ENCODE results near the gene CELA3A. TPM values are rescaled to one million over a fixed set of nuclear protein-coding genes. Genes with fewer than 3 reads are reported as not detected.
A peak's percentile ranks its signal among the peaks of the same experiment; 100 is the strongest.
"Not testable (repeated sequence)": the region's sequence is repeated elsewhere in the genome, so short reads cannot be mapped to it uniquely, and the experiment has no call there.

CELA3A gene
- total RNA-seq, 1 donor from 2014 or later: not detected

DNA sequence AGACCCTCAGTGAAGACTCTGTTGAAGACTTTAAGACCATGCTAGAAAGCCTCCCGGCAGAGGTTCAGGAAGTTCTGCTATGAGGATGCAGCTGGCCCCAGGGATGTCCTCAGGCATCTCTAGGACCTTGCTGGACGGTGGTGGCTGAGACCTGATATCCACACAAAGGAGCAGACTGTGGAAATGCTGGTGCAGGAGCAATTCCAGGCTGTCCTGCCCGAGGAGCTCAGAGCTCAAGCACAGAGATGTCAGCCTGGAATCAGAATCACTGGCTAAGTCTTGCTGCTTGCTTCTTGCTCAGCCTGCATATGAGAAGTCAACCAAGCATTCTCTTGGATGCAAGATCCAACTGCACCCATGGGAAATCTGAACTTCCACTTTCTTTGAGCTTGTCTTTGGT lies 29.0 kb downstream of the CELA3A start:
- DNase-seq: no peak
- H3K36me3 ChIP-seq: peaks cover 5% of the 10 kb centered on the region
- H3K9me3 ChIP-seq (replicated peaks): no peaks in the 10 kb centered on the region
- TF ChIP-seq CTCF (IDR thresholded peaks at IDR 0.05; ENCODE audit: borderline replicate concordance): no peak
- peaks cover 28% of the 10 kb centered on the region for H3K4me1 ChIP-seq
- H3K27me3 ChIP-seq (ENCODE audit: low read depth): no peaks in the 10 kb centered on the region
- H3K27ac ChIP-seq (replicated peaks): no peak overlapping the region
- intact Hi-C loops (cut with micrococcal nuclease): loop anchor here (10.0 kb wide), 1 partner anchor 194 kb away; no protein-coding TSS in a partner anchor
- H3K4me3 ChIP-seq: no peak overlapping the region

DNA sequence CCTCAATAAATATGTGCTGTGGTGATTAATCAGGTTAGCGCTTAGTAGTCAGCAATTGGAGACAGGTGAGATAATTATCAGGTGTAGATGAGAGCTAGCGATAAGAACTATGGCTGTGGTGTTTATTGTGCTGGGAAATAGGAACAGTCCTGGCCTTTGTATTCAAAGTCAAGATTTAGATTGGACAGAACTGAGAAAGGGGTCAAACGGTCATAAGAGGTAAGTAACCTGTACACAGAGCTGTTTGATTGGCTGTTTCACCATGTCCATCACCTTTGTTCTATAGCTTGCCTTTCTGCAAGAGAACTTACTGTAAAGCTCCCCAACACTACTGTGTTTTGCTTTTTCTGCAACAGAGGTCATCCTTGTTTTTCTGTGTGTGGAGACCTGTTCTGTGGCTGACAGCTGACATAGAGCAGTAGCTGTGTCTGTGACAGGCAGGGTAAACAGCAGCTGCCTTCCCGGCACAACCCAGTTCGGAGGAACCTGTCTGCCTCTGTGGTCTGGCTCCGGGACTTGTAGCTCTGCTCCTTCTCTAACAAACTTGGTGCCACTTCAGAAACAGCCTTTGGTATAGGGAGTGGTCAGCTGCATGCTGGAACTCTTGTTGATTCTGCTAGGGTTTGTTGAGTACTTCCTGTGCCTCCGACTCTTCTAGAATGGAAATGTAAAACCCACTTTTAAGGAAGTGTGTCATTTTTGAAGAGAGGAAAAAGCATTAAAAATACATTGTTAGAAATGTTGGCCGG lies 29.9 kb downstream of the CELA3A start:
- peaks cover 5% of the 10 kb centered on the region for H3K36me3 ChIP-seq
- TF ChIP-seq CTCF (IDR thresholded peaks at IDR 0.05; ENCODE audit: borderline replicate concordance): no peak
- peak overlapping the region; percentile 75 for H3K27ac ChIP-seq (replicated peaks)
- no peak for DNase-seq
- H3K4me3 ChIP-seq: peak overlapping the region; percentile 14
- intact Hi-C loops (cut with micrococcal nuclease): loop anchor here (10.0 kb wide), 1 partner anchor 193 kb away; no protein-coding TSS in a partner anchor
- H3K9me3 ChIP-seq (replicated peaks): no peaks in the 10 kb centered on the region
- no peaks in the 10 kb centered on the region for H3K27me3 ChIP-seq (ENCODE audit: low read depth)
- peaks cover 19% of the 10 kb centered on the region for H3K4me1 ChIP-seq

GRCh38 chr1:22034834-22035233 lies 33.4 kb downstream of the CELA3A start:
- not testable (repeated sequence) for H3K9me3 ChIP-seq (replicated peaks); H3K27me3 ChIP-seq (ENCODE audit: low read depth); H3K27ac ChIP-seq (replicated peaks); H3K4me3 ChIP-seq; DNase-seq; H3K36me3 ChIP-seq
- H3K4me1 ChIP-seq: peaks cover 37% of the 10 kb centered on the region
- intact Hi-C loops (cut with micrococcal nuclease): loop anchor here (10.0 kb wide), 1 partner anchor 190 kb away; no protein-coding TSS in a partner anchor

DNA sequence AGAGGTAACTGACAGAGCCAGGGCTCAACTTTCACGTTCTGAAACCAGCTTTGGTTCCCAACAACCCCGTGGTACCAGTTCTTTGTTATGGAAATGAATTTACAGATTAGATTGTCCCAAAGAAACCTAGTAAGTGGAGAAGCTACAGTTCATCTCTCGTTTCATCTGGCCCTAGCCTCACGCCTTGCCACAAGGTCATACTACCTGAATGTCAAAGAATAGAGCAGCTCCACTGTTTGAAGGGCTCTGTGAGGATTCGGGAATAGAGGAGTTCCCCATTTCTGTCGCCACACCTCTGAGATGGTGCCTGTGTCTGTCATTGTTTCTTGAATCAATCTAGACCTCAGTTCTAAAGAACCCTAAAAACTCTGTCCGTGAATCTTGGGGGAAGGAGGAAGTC lies 36.1 kb downstream of the CELA3A start:
- H3K27ac ChIP-seq (replicated peaks): no peak overlapping the region
- no peak for DNase-seq
- no peaks in the 10 kb centered on the region for H3K9me3 ChIP-seq (replicated peaks)

GRCh38 chr1:22038036-22038435 lies 36.6 kb downstream of the CELA3A start:
- Histone ChIP-seq H3K27me3 (ENCODE audit: low read depth) (no peaks in the 10 kb centered on the region), H3K4me1 (peaks cover 28% of the 10 kb centered on the region), H3K27ac (replicated peaks) (no peak overlapping the region), H3K9me3 (replicated peaks) (no peaks in the 10 kb centered on the region), H3K4me3 (no peak overlapping the region), H3K36me3 (no peaks in the 10 kb centered on the region)
- peak; percentile 24 for DNase-seq
- intact Hi-C loops (cut with micrococcal nuclease): loop anchor here (10.0 kb wide), 1 partner anchor 187 kb away; no protein-coding TSS in a partner anchor
- TF ChIP-seq CTCF (IDR thresholded peaks at IDR 0.05; ENCODE audit: borderline replicate concordance): no peak

More for the DNA sequence above, 36.1 kb downstream of the CELA3A start:
- Histone ChIP-seq H3K27me3 (ENCODE audit: low read depth) (no peaks in the 10 kb centered on the region), H3K4me3 (no peak overlapping the region), H3K36me3 (no peaks in the 10 kb centered on the region), H3K4me1 (peaks cover 28% of the 10 kb centered on the region)
- intact Hi-C loops (cut with micrococcal nuclease): loop anchor here (10.0 kb wide), 1 partner anchor 187 kb away; no protein-coding TSS in a partner anchor
- TF ChIP-seq CTCF (IDR thresholded peaks at IDR 0.05; ENCODE audit: borderline replicate concordance): no peak
